Stimulated activated CD4-positive, alpha-beta T cell treated with anti-CD3 and anti-CD28 coated beads, Interleukin-1b, Interleukin-23, amount 100 ng/mL, for 4 hours (primary cell): ENCODE measurements around the gene STEAP3.

Experiments
- DNase-seq, 2 donors: peaks; one replicate each; pipeline ENCODE4 v3.0.0-alpha.2; 2020; ENCODE audit warnings: low read depth in 2 of 2

Gene STEAP3

GRCh38 chr2:119227346-119227745 lies 3.7 kb downstream of the STEAP3 start:
- DNase-seq, result no peak

- DNase-seq, result no peak
Measured at GRCh38 chr2:119228136-119228535, 4.5 kb downstream of the STEAP3 start.

DNA sequence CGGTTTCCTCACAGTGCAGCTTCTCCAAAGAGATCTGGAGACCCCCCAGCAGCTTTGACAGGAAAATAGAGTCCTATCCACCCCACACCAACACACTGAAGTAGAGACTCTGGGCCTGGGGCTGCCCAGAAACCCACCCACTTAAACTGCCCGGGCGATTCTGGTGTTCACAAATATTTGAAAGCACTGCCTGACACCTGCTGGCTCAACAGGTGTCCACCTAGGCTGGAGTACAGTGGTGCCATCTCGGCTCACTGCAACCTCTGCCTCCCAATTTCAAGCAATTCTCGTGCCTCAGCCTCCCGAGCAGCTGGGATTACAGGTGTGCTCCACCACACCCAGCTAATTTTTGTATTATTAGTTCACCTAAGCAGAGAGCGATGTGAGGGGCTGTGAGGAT lies 5.3 kb downstream of the STEAP3 start:
- DNase-seq, result no peak

DNA sequence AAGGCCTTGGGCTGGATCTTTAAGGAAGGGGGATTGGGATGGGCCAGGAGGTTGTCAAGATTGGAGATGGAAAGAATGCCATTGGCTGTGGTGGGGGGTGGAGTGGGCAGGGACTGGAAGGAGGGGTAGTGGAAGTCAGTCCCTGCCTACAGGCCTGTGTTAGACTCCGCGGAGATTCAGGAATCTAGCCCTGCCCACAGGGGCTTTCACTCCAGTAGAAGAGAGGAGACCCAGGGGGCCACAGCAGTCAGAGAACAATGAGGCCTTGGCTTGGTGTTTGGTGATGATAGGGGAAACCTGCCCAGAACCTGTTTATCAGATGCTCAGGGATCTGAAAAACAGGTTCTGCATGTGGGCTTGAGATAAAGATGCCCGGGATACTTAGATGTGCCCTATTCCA lies 6.1 kb downstream of the STEAP3 start:
- DNase-seq, result no peak

- no peak for DNase-seq
Measured at GRCh38 chr2:119230219-119231185, 6.9 kb downstream of the STEAP3 start.

- no peak for DNase-seq
Measured at GRCh38 chr2:119231975-119232665, 8.5 kb downstream of the STEAP3 start.

GRCh38 chr2:119232666-119232993 lies 9.0 kb downstream of the STEAP3 start:
- no peak for DNase-seq

- DNase-seq, result no peak
Measured at GRCh38 chr2:119233326-119234020, 9.8 kb downstream of the STEAP3 start.

- DNase-seq, result no peak
Measured at GRCh38 chr2:119234021-119235019, 10.7 kb downstream of the STEAP3 start.

GRCh38 chr2:119236796-119237195 lies 13.2 kb downstream of the STEAP3 start:
- DNase-seq, result no peak

DNA sequence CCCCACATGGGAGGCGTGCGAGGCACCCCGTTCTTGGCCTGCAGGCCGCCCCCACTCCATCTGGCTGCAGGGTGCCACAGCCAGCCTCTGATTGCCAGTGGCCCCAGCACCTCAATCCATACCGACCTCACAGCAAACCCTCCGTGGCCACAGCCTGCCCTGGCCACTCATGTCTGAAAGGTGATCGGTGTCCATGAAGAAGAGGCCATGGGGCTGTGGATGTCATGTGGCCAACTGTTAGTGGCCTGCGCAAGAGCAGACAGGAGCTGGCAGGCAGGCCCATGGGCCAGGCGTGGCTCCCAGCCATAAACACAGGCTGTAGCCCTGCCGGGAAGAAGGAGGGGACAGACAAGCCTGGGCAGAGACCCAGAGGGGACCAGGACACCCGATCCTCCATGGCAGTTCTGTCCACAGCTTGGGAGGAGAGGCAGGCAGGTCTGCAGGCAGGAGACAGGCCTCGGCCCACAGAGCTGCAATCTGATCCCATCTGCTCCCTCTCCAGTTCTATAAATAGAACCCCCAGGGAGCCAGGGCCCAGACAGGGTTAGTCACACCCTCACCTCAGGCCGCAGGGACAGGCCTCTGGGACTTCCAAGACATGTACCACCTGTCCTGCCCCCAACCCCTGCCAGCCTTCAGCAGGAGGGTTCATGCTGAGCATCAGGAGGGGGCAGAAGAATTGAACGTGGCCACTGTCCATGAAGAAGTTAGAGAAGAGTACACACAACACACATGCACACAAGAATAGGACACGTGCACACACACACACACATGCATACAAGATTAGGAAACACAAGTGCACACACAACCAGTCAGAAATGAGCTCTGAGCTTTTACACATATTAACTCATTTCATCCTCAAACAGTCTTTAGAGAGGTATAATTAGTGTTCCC lies 16.9 kb downstream of the STEAP3 start:
- DNase-seq, result no peak

GRCh38 chr2:119241205-119241532 lies 17.5 kb downstream of the STEAP3 start:
- no peak for DNase-seq

DNA sequence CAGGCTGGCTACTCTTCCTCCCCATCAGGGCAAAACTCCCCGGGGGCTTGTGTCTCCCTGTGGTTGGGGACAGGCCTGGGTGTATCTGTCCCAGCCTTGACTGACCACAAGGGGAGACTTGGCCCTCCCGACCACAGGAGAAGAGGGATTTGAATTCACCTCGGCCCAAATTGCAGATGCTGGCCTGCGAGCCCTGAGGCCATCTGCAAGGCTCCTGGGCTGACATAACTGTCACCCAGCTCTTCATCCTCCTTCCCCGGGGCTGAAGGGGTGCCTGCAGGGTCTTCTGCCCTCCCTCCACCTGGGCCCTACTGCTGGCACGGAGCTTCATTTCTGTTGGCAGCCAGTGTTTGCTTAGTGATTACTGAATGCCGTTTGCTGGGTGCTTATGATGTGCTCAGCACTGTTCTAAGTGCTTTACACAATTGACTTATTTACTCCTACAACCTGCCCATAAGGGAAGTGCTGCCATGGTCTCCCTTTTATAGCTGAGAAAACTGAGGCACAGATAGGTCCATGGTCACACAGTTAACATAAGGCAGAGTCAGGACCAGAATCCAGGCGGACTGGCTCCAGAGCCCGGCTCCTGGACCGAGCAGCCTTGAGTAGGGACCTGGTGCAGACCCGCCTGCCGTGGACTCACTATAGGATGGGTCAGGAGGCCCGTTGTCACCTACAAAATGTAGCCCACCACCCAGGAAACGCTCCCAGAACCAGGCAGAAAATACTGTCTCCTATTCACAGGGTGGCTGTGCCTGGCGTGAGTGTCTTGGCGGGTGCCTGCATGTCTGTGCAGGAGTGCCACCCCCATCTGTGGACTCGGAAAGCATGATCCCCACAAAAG lies 18.9 kb downstream of the STEAP3 start:
- no peak for DNase-seq

DNA sequence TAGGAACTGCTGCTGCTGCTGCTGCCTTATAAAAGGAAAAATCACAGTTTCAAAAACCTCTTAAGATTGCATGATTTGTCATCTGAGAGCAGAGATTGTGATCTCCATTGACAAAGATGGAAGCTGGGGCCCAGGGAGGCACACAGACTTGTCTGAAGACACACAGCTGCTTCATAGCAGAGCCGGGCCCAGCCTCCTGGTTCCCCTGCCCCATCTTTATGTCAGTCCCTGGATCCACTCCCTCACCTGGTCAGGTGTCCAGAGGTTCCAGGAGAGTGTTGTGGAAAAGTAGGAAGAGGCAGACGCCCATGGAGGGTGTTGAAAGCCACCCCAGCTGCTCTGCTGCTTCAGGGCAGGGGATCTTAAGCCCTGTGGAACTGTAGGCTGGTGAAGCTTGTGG lies 20.0 kb downstream of the STEAP3 start:
- no peak for DNase-seq

- no peak for DNase-seq
Measured at GRCh38 chr2:119245076-119245840, 21.6 kb downstream of the STEAP3 start.

DNA sequence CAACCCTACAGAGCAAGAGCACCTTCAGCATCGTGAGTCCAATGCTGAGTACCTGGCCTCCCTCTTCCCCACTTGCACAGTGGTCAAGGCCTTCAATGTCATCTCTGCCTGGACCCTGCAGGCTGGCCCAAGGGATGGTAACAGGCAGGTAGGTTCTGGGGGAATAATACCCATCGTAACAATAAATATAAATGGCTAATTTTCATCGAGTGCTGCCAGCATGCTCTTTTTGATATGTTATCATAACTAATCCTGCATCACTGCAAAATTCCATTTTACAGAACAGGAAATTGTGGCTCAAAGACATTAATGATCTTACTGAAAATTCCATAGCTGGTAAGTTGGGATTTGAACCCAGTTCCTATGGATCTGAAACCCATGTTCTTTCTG lies 22.2 kb downstream of the STEAP3 start:
- DNase-seq, result no peak

DNA sequence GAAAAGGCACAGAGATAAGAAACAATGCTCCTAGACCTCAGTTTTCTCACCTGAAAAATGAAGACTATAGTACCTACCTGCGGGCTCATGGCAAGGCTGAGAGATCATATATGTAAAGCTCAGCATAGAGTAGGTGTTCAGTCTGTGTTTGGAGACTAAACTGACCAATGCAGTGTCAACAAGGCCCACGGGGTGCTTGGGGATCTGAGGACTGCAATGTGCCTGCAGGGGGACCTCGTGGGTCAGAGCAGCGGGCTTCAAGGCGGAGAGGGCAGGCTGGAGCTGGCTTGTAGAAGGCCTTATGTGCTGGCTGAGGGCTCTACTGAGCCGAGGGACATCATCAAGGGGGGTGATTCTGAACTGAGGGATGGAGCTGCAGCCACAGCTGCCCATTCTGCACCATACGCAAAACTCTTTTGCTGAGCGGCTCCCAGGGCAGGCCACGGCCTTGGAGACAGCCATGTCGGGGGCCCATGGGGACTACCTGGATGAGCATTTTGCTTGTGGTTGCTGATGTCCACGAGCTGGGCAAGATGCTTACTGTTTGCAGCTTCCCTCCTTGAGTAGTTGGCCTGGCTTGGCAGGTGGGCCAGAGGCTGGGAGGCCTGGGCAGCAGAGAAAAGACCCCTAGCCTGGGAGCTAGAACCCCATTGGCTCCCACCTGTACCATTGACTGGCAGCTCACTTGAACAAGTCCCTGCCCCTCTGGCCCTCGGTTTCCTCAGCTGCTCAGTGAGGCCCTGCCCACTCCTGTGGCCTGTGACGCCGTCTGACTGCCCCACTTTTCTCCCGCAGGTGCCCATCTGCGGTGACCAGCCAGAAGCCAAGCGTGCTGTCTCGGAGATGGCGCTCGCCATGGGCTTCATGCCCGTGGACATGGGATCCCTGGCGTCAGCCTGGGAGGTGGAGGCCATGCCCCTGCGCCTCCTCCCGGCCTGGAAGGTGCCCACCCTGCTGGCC lies 23.5 kb downstream of the STEAP3 start:
- no peak for DNase-seq

- no peak for DNase-seq
Measured at GRCh38 chr2:119247844-119248271, 24.2 kb downstream of the STEAP3 start.
